Natural killer cell (primary cell): ENCODE measurements around the gene CDC42SE1. TPM values are rescaled to one million over a fixed set of nuclear protein-coding genes. Genes with fewer than 3 reads are reported as not detected.

Experiments used
- ATAC-seq, 3 donors: fragments of 150-1000 bp in 2 of 3; fragments of 200-7000 bp in 1 of 3; cut with Tn5 transposase; 1 replicate in 1 of 3; 2 replicates in 2 of 3; pipeline ENCODE4 v1.10.0; 2021; ENCODE audit warnings: mild to moderate bottlenecking in 2 of 3, moderate library complexity in 2 of 3
- DNase-seq, 2 donors: peaks; one replicate each; pipeline versions ENCODE4 v3.0.0 to v3.0.0-alpha.2; 2013 to 2021; ENCODE audit warnings: mixed read lengths in 1 of 2
- H3K27ac ChIP-seq: one replicate; pipeline ENCODE4 v1.5.1; 2013; ENCODE audit warnings: mild to moderate bottlenecking, low read length
- H3K27me3 ChIP-seq: one replicate; pipeline ENCODE4 v1.6.1; 2013; ENCODE audit warnings: low read length; ENCODE audit not compliant: control insufficient read depth, insufficient read depth
- H3K36me3 ChIP-seq: one replicate; pipeline ENCODE4 v1.6.1; 2013; ENCODE audit warnings: low read length; ENCODE audit not compliant: control insufficient read depth, insufficient read depth
- H3K4me1 ChIP-seq: one replicate; pipeline ENCODE4 v1.6.1; 2013; ENCODE audit warnings: low read length; ENCODE audit not compliant: control insufficient read depth, insufficient read depth
- H3K4me3 ChIP-seq: one replicate; pipeline ENCODE4 v1.5.1; 2013; ENCODE audit warnings: low read length
- H3K9me3 ChIP-seq: one replicate; pipeline ENCODE4 v1.6.1; 2013; ENCODE audit warnings: low read length; ENCODE audit not compliant: control insufficient read depth, insufficient read depth
- H3K27ac Mint-ChIP-seq, 2 donors: one replicate each; pipeline ENCODE4 v1.8.0; 2022; ENCODE audit warnings: mild to moderate bottlenecking in 2 of 2, mixed read lengths in 2 of 2, moderate library complexity in 1 of 2
- H3K27me3 Mint-ChIP-seq, 2 donors: one replicate each; pipeline ENCODE4 v1.8.0; 2022; ENCODE audit warnings: low read depth in 2 of 2, mixed read lengths in 2 of 2
- H3K36me3 Mint-ChIP-seq: one replicate; pipeline ENCODE4 v1.8.0; 2022; ENCODE audit warnings: mixed read lengths
- H3K4me1 Mint-ChIP-seq, 2 donors: one replicate each; pipeline ENCODE4 v1.8.0; 2022; ENCODE audit warnings: mixed read lengths in 2 of 2
- H3K4me3 Mint-ChIP-seq: one replicate; pipeline ENCODE4 v1.8.0; 2022; ENCODE audit warnings: mild to moderate bottlenecking, moderate library complexity, mixed read lengths
- H3K9me3 Mint-ChIP-seq, 2 donors: one replicate each; pipeline ENCODE4 v1.8.0; 2022; ENCODE audit warnings: mixed read lengths in 2 of 2
- CTCF ChIP-seq: fragments of 200-600 bp; IDR thresholded peaks from one replicate; pipeline ENCODE4 v1.8.0; 2022; ENCODE audit warnings: antibody characterized with exemption
- WGBS: methylation state at CpG from one replicate; pipeline ENCODE4 v1.1.7; 2013; ENCODE audit warnings: missing lambda C conversion rate; ENCODE audit not compliant: insufficient coverage; 5-methylcytosine and 5-hydroxymethylcytosine counted together
- intact Hi-C: fragments of 100-400 bp; cut with micrococcal nuclease; formaldehyde crosslinking; loops from one replicate; pipeline ENCODE4 v1.14.2; 2022
- total RNA-seq, 4 donors: library from RNA; stranded (reverse); fragments of 120-200 nt in 1 of 4; gene quantifications; one replicate each; pipeline versions ENCODE4 v1.2.3 to v1.2.4, GENCODE V29; 2013 to 2022

The CDC42SE1 gene
- total RNA-seq, 3 donors from 2014 or later (not counting 1 experiment from before 2014, with no cell fraction given), result 555 to 792 (median 752) TPM

- no peaks in the 10 kb centered on the region for H3K9me3 ChIP-seq
- peak in 1 of 2 donors; percentile 82 for DNase-seq
- peak overlapping the region; percentile 92 for H3K4me3 Mint-ChIP-seq
- H3K36me3 ChIP-seq, result peaks cover 56% of the 10 kb centered on the region
- peaks cover 51% of the 10 kb centered on the region for H3K4me1 ChIP-seq
- no peaks in the 10 kb centered on the region for H3K27me3 ChIP-seq
- H3K9me3 Mint-ChIP-seq, result no peaks in the 10 kb centered on the region
- no peak for TF ChIP-seq CTCF
- peak overlapping the region; percentile 95 for H3K4me3 ChIP-seq
- H3K36me3 Mint-ChIP-seq, result peaks cover 43% of the 10 kb centered on the region
- WGBS, result 0% methylated on average over 2 of the region's 2 CpGs
- ATAC-seq, result peak; percentile 11 to 25 (median 17)
- H3K27ac ChIP-seq, result peak overlapping the region; percentile 89
- no peaks in the 10 kb centered on the region for H3K27me3 Mint-ChIP-seq
- H3K4me1 Mint-ChIP-seq, result peaks cover 81 to 85% of the 10 kb centered on the region in 2 donors
- intact Hi-C loops, result loop anchor here (5.0 kb wide), 3 partner anchors 34 to 484 kb away; partner anchors contain the start of gene ZNF687
- peak overlapping the region; percentile 98 to 99 for H3K27ac Mint-ChIP-seq
Observed at GRCh38 chr1:151056149-151056548, 3.3 kb downstream of the CDC42SE1 start.

GRCh38 chr1:151055581-151055980, 3.8 kb downstream of the CDC42SE1 start:
- peak overlapping the region; percentile 92 for H3K4me3 Mint-ChIP-seq
- 33% methylated on average over 1 of the region's 2 CpGs for WGBS

GRCh38 chr1:151054971-151055547, 4.4 kb downstream of the CDC42SE1 start:
- H3K9me3 ChIP-seq, result no peaks in the 10 kb centered on the region
- peak overlapping the region; percentile 95 for H3K4me3 ChIP-seq
- no peaks in the 10 kb centered on the region for H3K27me3 ChIP-seq
- no peak for TF ChIP-seq CTCF
- peak overlapping the region; percentile 89 for H3K27ac ChIP-seq
- H3K4me1 Mint-ChIP-seq, result peaks cover 77 to 80% of the 10 kb centered on the region in 2 donors
- intact Hi-C loops, result loop anchor here (5.0 kb wide), 3 partner anchors 33 to 483 kb away; partner anchors contain the start of gene ZNF687
- H3K36me3 Mint-ChIP-seq, result peaks cover 43% of the 10 kb centered on the region
- H3K27me3 Mint-ChIP-seq, result no peaks in the 10 kb centered on the region
- peaks cover 46% of the 10 kb centered on the region for H3K4me1 ChIP-seq
- no peak for DNase-seq
- H3K27ac Mint-ChIP-seq, result peak overlapping the region; percentile 98 to 99
- peaks cover 60% of the 10 kb centered on the region for H3K36me3 ChIP-seq
- peak overlapping the region; percentile 92 for H3K4me3 Mint-ChIP-seq
- no peaks in the 10 kb centered on the region for H3K9me3 Mint-ChIP-seq
- WGBS, result 78% methylated on average over 4 of the region's 4 CpGs
- no peak for ATAC-seq

More at GRCh38 chr1:151055581-151055980, 3.8 kb downstream of the CDC42SE1 start:
- Histone ChIP-seq H3K27me3 (no peaks in the 10 kb centered on the region), H3K9me3 (no peaks in the 10 kb centered on the region), H3K4me3 (peak overlapping the region; percentile 95), H3K36me3 (peaks cover 60% of the 10 kb centered on the region), H3K4me1 (peaks cover 51% of the 10 kb centered on the region), H3K27ac (peak overlapping the region; percentile 89)
- intact Hi-C loops, result loop anchor here (5.0 kb wide), 3 partner anchors 33 to 483 kb away; partner anchors contain the start of gene ZNF687
- Mint-ChIP-seq H3K36me3 (peaks cover 43% of the 10 kb centered on the region), H3K4me1 (peaks cover 79 to 80% of the 10 kb centered on the region in 2 donors), H3K27me3 (no peaks in the 10 kb centered on the region), H3K9me3 (no peaks in the 10 kb centered on the region), H3K27ac (peak overlapping the region; percentile 98 to 99)
- DNase-seq, result no peak
- ATAC-seq, result no peak
- TF ChIP-seq CTCF, result no peak
